Activated T-cell treated with anti-CD3 and anti-CD28 coated beads for 48 hours (primary cell): ENCODE data around the gene ANAPC10.
"Not testable (repeated sequence)": the region's sequence is repeated elsewhere in the genome, so short reads cannot be mapped to it uniquely, and the experiment has no call there.

Experiments used
- DNase-seq: peaks from one replicate; pipeline ENCODE4 v3.0.0-alpha.2; 2020; ENCODE audit warnings: low read depth

Gene ANAPC10, protein sequence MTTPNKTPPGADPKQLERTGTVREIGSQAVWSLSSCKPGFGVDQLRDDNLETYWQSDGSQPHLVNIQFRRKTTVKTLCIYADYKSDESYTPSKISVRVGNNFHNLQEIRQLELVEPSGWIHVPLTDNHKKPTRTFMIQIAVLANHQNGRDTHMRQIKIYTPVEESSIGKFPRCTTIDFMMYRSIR

DNA sequence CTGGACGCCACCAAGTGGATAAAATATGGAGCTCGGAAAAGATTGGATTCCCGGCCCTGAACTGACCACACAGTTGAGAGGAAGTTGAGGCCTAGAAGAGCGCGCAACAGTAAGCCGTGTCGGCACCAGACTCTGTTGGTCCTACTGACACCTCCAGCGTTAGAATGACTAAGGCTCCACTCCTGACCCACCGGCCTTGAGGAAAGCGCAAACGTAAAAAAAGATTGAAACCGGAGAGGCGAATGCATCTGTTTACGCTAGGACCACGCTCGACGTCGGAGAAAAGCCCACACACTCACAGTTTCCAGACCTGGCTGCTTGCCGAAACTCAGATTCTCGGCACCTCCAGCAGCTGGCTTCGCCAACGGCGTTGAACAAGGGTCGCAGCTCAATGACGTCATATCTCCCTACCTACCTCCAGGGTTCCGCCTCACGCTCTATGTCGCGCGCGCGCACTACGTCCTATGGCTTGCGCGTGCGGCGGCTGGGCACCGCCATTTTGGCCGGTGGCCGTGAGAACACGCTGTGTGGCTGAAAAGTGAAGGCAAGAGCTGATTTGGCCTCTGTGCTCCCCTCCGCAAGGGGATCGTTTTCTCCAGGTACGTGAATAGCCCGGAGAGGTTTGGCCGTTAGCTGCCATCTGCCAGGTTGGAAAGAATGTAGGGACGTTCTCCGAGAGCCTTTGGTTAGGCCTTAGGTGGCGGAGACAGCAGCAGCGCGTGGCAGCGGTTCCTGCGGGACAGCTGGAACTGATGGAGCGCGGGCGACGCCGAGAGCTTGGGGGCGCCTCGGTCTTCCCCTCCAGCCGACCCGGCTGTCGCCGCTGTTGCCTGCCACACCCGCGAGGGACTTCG is at the start of gene ANAPC10, which contains the start of gene ABCE1:
ANAPC10 (minus strand) TSS at position 376 of the 854 bp plus-strand sequence. CDS start 2,097 bp downstream, outside the sequence.
ABCE1 (plus strand) TSS at position 491 of the 854 bp plus-strand sequence. CDS start 6,102 bp downstream, outside the sequence.
- DNase-seq = peak; percentile 90

DNA sequence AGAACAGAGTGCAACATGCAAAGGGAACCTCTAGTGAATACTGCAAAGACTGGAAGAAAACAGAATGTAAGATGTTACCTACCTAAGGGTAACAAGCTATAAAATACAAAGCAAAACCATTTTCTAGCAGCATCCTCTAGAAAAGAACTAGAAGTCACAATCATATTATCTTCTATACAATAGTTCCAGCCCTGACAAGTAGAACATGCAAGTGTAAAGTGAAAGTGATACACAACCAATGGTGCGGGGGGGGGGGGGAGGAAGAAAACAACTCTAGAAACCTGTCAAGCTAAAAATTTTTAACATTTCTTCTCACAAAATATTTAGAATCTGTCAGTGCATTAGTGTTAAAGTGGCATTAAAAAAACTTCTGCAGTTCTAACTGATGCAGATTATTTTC is 38.2 kb upstream of the ANAPC10 start:
- not testable (repeated sequence) for DNase-seq

DNA sequence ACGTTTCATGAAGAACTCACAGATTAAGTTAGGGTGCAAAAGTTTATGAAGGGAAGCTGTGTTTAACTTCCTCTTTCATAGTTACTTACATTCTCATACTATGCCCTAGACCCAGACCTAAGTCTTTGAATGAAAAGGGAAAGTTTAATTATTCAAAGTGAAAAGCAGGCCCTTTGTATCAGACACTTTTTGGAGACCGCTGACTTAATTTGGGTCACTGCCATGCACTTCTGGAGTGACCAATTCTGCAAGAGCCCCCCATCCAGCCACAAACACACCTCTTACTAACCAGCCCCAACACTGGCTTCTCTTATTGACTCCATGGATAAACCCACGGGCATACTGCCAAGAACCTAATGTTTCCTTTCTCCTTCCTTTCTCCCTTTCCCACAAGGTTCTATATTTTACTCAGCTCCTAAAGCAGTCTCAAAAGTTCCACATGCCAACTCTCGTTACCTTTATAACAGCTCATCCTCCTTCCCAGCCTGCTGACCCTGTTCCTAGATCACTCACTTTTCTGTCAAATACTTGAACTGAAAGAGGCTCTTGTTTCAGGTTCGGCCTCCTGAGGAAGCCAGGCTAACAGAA is 34.6 kb upstream of the ANAPC10 start:
- no peak for DNase-seq

DNA sequence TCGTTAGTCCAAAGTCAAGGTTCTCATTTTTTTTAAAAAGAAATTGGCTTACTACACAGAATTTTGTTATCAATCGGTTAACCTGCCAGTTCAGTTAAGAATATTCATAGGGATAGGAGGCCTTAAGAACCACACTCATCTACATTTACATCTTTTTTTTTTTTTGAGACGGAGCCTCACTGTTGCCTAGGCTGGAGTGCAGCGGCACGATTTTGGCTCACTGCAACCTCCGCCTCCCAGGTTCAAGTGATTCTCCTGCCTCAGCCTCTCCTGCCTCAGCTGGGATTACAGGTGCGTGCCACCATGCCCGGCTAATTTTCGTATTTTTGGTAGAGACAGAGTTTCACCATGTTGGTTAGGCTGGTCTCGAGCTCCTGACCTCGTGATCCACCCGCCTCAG is 33.9 kb upstream of the ANAPC10 start:
- no peak for DNase-seq

DNA sequence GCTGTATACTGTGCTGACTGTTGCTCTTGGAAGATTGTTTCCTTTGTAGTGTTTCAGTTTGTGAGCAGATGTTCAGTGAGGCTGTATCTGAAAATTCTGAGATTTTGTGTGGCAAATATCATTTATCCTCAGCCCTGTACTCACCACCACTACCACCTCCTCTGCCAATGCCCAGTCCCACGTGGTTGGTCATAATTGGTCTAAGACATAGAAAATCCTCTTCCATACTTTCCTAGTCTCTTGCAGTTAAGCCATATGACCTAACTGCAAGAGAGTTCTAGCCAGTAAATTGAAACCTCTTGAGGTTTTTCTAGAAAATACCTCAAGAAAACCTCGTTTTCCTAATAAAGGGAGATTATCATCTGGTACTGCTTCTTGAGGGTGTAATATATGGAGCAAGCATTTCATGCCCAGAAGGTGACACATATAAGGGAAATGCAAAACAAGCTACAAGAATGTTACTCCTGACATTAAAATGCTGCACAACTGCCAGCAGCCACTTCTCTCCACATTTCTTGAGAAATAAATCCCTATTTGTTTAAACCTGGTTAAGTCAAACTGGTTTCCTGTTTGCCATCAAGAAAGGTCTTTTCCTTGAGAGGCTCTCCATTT is 32.9 kb upstream of the ANAPC10 start:
- DNase-seq = no peak

DNA sequence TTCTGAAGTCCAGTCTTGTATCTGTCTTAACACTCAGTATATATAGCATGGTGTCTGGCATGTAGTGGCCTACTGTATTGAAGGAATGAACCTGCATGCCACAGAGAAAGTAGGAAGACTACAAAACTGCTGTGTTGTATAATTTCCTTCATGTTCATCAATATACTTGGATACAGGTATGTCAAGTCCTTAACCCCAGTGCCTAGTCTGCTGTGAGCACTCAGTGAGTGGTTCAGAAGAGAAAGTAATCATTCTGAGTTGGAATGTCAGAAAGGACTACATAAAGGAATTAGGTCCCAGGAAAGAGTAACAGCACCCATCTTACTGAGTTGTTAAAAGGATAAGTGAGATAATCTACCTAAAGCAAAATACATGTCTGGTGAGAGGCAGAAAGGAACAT is 32.1 kb upstream of the ANAPC10 start:
- no peak for DNase-seq

DNA sequence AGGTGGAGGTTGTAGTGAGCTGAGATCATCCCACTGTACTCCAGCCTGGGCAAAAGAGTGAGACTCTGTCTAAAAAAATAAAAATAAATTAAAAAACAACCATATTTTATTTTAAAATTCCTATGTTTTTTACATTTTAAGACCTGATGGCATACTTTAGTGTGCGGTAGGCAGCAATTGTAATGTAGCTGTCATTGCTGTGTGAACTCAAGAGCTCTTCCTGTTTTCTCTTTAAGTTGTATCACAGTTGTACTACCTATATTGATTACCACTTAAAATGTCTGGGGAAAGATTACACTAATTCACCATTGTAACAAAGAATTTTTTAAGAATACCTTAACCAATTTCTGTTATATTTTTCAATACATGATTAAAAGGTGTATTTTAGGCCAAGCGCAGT is 27.4 kb upstream of the ANAPC10 start:
- DNase-seq = no peak

DNA sequence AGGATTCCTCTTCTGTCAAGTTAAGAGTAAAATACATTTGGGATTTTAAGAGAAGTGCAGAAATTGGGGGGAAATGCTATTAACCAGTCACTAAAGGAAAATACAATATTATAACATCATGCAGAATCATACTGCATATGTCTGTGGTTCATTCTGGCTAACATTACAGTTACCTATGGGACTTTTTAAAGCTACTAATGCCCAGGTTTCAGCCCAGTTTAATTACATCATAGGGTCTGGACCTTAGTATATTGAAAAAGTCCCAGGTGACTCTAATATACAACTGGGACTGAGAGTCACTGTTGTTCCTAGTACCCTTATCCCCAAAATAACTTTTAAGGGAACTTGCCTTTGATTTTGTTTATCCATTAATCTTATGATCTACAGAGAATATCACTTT is 10.1 kb upstream of the ANAPC10 start:
- DNase-seq = no peak

DNA sequence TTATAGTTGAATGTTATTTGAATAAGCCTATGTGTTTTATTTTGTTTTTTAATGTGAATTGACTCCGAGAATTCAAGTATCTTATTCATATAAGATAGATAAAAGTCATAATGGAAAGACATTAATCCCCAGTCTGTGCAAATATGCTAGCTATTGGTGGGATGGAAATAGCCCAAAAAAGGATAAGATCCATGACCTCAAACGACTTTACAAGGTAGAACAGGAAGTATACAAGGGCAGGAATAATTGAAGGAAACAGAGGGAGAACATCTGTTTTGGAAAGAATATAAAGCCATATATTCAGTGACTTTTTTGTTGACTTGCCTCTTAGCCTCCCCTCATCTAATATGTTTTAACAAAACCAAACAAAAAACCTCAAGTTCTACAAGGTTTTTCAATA is 9.1 kb upstream of the ANAPC10 start:
- DNase-seq = no peak

DNA sequence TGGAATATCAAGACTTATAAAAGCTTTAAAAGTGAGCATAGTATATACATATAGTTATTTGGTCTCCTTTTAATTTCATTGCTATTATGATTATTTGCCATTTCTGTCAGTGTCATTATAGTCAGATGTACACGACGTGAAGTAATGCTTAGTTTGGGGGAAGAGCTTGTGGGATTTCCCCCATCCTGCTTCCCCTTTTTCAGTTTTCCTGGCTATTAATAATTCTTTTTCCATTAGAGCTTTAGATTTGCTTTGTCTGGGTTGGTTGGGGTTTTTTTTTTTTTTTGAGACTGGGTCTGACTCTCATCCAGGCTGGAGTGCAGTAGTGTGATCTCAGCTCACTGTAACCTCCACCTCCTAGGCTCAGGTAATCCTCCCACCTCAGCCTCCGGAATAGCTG is 5.5 kb upstream of the ANAPC10 start:
- DNase-seq = no peak

DNA sequence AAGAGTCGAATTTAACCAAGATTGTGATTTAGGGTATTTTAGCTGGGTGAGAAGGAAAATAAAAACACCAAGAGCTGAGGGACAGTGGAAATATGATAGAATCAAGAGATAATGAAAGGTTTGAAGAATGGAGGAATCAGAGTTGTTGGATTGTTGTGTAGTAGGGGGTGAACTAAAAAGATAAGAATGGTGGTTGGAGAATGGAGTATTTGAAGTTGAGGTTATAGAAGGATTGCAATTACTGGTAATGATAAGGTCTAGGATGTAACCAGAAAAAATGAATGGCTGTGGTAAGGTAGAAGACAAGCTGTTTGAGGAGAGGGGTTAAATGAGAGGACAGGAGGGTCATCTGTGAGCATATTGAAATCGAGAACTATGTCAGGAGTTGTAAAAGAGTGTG is 4.6 kb upstream of the ANAPC10 start:
- no peak for DNase-seq

DNA sequence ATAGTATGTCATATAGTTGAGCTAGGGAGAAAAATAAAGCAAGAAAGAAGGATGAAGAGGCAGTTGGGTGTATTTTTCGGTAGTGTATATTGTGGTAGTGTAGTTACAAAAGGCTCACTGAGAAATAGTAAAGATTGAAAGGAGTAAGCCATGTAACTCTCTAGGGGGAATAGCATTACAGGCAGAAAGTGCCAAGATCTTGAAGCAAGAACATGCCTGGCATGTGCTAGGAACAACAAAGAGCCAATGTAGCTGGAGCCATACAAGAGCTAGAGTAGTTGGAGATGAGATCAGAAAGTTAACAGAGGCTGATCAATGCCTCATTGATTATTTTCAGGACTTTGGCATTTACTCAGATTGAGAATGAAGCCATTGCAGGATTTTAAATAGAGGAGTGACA is 3.1 kb upstream of the ANAPC10 start:
- DNase-seq = no peak

DNA sequence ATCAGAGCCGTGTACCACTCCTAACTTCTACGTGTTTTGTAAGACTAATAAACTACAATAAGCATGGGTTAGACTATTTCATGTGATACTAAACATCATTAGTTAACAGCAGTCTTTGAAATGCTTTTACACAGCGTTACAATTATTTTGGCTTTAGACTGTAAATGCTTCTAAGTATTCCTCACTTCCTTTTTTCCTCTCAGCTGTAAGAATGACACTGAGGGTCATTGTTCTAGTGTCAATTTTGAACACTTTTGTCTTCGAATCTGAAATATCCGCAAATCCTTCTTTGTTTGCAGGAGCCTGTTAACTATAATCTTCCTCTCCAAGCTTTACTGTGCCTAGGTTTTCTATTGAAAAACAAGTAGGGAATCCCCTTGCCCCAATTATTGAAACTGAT is 1.7 kb upstream of the ANAPC10 start:
- no peak for DNase-seq

DNA sequence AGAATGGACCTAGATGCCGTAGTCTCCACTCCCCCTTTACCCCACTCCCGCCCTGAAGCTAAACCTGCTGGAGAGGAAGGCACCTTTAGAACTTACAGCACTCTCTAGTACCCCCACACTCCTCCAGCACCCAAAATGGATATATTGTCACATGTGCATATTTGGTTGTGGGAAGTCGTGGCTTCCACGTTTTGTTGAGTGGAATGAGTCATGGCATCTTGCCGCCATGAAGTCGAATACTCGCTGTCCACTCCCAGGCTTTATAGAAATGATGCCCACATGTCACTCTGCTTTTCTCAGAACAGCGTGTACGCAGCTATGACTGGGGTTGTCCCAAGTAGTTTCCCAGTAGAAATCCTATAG is 660 bp upstream of the ANAPC10 start:
- DNase-seq = no peak

DNA sequence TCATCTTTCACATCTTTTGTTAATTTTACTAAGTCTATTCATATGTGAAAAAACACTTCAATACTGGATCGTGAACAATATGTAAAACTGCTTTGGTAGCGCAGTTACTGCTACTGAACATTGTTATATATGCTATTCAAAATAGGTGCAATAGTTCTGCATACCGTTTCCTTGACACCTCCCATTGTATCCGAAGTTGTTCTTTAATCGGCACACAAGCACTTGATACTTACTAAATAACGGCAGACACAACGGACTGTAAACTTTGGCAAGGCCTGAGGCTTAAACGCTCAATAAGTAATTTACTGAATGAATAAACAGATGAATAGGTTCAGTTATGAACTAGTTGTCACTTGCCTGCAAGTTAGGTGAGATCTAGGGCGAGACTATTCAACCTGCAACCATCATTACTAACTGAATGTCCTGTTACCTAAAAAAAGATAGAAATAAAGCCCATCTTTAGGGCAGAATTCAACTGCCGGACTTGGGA is 620 bp downstream of the ANAPC10 start:
- no peak for DNase-seq

DNA sequence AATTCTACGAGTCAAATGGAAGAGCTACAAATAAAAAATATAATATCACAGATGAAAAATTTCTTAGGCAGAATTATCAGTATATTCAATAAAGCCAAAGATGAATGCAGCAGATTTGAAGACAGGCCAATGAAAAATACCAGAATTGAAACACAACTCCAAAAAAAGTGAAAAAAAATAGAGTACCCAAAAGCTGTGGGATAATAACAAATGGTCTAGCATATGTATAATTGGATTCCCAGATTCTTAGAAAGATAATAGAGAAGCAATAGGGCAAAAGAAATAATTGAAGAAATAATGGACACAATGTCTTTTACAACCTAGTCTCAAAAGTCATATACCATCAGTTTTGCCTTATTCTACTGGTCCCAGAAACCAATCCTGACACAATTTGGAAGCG is 4.4 kb downstream of the ANAPC10 start:
- DNase-seq = no peak

DNA sequence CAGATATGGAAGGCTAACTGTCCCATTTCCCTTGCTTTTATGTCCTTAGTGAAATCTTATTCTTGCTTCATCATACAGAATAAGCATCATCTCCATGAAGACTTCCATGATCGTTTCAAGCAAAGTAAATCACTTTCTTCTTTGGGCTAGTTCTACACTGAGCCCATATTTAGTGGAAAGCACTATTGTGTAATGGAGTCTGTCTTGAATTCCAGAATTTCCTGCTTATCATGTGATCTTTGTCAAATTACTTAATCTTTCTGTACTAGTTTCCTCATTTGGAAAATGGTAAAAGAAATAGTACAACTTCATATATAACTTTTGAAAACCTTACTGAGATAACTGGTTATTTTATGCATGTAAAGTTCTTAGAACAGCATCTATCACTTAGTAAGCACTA is 7.6 kb downstream of the ANAPC10 start:
- DNase-seq = no peak

DNA sequence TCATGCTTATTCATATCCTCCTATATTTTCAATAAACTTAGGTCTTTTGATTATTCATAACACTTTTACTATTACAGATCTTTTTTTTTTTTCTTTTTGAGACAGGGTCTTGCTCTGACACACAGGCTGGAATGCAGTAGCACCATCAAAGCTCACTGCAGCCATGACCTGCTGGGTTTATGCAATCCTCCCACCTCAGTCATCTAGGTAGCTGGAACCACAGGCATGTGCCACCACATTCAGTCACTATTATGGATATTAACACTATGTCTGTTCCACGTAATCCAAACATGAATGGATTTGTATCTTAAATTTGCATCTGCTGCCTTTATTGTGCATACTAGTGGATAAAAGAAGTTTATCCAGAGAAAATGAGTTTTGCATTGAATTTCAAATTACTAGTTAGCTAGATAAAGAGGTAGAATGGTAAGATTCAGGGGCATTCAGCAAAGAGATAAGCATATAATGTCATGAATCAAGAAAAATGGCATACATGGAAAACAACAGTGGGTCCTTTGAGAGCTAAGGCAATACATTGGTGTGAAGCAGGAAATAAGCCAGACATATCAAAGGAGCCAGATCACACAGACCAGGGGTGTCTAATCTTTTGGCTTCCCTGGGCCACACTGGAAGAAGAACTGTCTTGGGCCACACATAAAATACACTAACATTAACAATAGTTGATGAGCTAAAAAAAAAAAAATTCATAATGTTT is 13.9 kb downstream of the ANAPC10 start:
- DNase-seq = no peak

DNA sequence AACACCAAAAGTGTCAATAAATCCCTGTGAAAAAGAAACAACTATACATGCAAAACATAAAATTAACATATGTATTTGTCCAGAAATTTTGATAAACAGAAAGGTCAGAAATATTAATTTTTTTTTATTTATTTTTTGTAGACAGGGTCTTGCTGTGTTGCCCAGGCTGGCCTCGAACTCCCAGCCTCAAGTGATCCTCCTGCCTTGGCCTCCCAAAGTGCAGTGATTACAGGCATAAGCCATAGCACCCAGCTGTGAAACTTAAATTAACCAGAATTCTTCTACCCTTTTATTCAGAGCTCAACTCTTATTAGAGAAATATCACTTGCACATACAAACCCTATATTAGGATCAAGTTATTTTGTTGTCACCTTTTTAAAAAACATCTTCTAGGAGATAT is 16.2 kb downstream of the ANAPC10 start:
- no peak for DNase-seq

DNA sequence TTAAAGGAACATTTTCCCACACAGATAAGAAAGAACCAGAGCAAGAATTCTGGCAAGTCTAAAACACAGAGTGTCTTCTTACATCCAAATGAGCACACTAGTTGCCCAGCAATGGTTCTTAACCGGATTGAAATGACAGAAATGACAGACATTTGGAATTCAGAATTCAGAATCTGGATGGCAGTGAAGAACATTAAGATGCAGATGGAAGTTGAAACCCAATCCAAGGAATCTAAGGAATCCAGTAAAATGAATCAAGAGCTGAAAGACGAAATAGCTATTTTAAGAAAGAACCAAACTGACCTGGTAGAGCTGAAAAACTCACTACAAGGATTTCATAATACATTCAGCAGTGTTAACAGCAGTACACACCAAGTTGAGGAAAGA is 21.5 kb downstream of the ANAPC10 start:
- DNase-seq = no peak

DNA sequence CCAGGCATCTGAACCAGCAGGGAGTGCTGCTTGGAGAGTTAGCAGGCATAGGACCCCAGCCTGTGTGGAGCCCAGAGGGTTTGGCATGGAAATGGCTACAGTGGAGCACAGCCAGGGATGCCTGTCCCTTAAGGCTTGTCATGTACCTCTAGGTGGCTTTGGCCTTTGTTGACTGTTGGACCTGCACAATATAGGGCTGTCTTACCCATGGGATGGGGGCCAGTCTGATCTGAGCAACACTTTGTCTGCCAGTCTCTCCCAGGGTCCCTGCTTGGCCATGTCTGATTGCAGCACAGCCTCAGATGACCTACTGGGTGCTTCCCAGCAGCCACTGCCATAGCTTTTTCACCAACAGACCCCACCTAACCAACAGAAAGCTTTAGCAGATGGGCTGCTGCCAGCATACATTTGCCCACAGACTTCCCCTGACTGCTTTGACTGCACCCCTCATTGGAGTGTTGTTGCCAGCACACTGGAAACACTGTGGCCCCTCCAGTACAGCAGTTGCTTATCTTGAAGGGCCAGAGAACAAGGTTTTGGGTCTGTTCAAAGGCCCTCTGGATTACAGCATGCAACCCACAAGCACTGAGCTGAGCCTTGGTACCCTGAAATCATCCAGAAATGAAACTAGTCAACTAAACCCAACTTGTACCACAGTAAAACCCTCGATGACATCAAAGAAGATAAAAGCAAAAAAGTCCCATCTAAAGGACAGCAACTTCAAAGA is 22.1 kb downstream of the ANAPC10 start:
- no peak for DNase-seq
